Esophagus squamous epithelium (tissue), 4 donors: ENCODE results near the gene DLG4.

Experiments
- POLR2A ChIP-seq, 4 donors: fragments of 450-650 bp; IDR thresholded peaks; one replicate each; pipeline ENCODE4 v1.6.1; 2017; ENCODE audit warnings: antibody characterized with exemption in 4 of 4, mild to moderate bottlenecking in 4 of 4, moderate library complexity in 3 of 4
- TF ChIP-seq, protein P1 (sequence below), 6 experiments: fragments of 450-650 bp in 4 of 6; fragments of 200-600 bp in 2 of 6; sonication (generic) in 2 of 6; IDR thresholded peaks; one replicate each; pipeline ENCODE4 v1.5.1; 2016 to 2019; ENCODE audit warnings: antibody characterized with exemption in 6 of 6, mild to moderate bottlenecking in 4 of 6, moderate library complexity in 4 of 6

DNA sequence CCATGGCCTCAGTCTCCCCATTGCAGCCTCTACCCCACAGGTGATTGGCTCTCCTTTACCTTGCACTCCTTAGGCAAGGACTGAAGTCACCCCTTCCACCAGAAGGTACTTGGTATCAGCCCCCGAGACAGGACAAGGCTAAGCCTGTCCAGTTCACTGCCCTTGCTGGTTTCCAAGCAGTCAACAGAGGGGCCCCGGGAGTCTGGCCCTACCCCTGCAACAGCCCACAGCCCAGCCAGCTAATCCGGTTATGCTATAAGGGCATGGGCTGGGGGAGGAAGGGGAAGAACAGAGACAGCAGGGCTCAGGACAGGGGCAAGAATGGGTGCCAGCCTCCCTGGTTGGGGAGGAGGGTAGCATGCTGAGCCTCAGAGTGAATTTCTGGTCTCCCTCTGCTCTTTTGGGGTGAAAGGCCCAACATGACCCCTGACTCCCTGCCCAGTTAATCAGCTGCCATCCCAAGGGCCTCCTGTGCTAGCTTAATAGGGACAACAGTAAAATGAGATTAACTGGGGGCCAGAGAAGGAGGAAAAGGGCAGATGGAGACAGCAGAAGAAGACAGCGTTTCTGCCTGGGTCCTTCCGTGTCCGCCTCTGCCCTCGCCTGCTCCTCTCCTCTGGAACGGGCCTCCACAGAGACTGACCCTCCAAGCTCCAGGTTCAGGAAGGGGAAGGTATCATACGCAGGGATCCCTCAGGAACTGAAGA lies 10.7 kb downstream of the DLG4 start:
- TF ChIP-seq, protein P1, sequence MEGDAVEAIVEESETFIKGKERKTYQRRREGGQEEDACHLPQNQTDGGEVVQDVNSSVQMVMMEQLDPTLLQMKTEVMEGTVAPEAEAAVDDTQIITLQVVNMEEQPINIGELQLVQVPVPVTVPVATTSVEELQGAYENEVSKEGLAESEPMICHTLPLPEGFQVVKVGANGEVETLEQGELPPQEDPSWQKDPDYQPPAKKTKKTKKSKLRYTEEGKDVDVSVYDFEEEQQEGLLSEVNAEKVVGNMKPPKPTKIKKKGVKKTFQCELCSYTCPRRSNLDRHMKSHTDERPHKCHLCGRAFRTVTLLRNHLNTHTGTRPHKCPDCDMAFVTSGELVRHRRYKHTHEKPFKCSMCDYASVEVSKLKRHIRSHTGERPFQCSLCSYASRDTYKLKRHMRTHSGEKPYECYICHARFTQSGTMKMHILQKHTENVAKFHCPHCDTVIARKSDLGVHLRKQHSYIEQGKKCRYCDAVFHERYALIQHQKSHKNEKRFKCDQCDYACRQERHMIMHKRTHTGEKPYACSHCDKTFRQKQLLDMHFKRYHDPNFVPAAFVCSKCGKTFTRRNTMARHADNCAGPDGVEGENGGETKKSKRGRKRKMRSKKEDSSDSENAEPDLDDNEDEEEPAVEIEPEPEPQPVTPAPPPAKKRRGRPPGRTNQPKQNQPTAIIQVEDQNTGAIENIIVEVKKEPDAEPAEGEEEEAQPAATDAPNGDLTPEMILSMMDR (IDR thresholded peaks at IDR 0.05), result no peak
- no peak for TF ChIP-seq POLR2A (IDR thresholded peaks at IDR 0.05)
